SK-N-SH (cell line): Measurements from ENCODE around the gene PPID. TPM values are rescaled to one million over a fixed set of nuclear protein-coding genes. Genes with fewer than 3 reads are reported as not detected.
A peak's percentile ranks its signal among the peaks of the same experiment; 100 is the strongest.

Source experiments
- CTCF ChIA-PET: fragments of 300-600, 350-600 bp; formaldehyde crosslinking; extraction: SDS; loops from one replicate; lab custom pipeline; 2021; lab: Yijun Ruan, JAX
- POLR2A ChIA-PET: fragments of 350-600 bp; sonication (Branson Sonifier 250); formaldehyde crosslinking; extraction: SDS; loops from one replicate; lab custom pipeline; 2020; ENCODE audit warnings: antibody characterized with exemption, inconsistent platforms; lab: Yijun Ruan, JAX
- DNase-seq: peaks from one replicate; pipeline ENCODE4 v3.0.0; 2012
- H2AFZ ChIP-seq: fragments of 200-600 bp; sonication (generic); 2 replicates; pipeline ENCODE4 v1.8.1; 2016; ENCODE audit warnings: antibody characterized with exemption, mild to moderate bottlenecking, low read depth
- H3F3A ChIP-seq: fragments of 200-600 bp; sonication (generic); replicated peaks from 2 replicates; pipeline ENCODE3; 2016; ENCODE audit warnings: antibody characterized with exemption, mild to moderate bottlenecking; ENCODE audit not compliant: insufficient read depth
- H3K27ac ChIP-seq, 2 experiments: fragments of 200-500 bp in 1 of 2; fragments of 200-600 bp in 1 of 2; sonication (Bioruptor generic) in 1 of 2; sonication (generic), shearing (Covaris generic) in 1 of 2; 2 replicates each; pipeline versions ENCODE4 v1.5.1 to v1.6.1; 2014 to 2016; ENCODE audit warnings: low read depth in 2 of 2, inconsistent platforms in 1 of 2, low read length in 1 of 2, mild to moderate bottlenecking in 1 of 2, mixed read lengths in 1 of 2
- H3K27me3 ChIP-seq: fragments of 200-600 bp; sonication (generic), shearing (Covaris generic); 2 replicates; pipeline ENCODE4 v1.6.1; 2016; ENCODE audit warnings: mixed run types; ENCODE audit not compliant: insufficient read depth
- H3K36me3 ChIP-seq, 2 experiments: fragments of 200-500 bp in 1 of 2; fragments of 200-600 bp in 1 of 2; sonication (Bioruptor generic) in 1 of 2; sonication (generic) in 1 of 2; replicated peaks in 1 of 2; 2 replicates each; pipeline versions ENCODE3 to v1.5.1; 2014 to 2016; ENCODE audit warnings: low read length in 1 of 2, mild to moderate bottlenecking in 1 of 2; ENCODE audit not compliant: insufficient read depth in 2 of 2, control insufficient read depth in 1 of 2
- H3K4me1 ChIP-seq, 2 experiments: fragments of 200-500 bp in 1 of 2; fragments of 200-600 bp in 1 of 2; sonication (Bioruptor generic) in 1 of 2; sonication (generic), shearing (Covaris generic) in 1 of 2; 2 replicates each; pipeline versions ENCODE4 v1.5.1 to v1.6.1; 2014 to 2016; ENCODE audit warnings: low read depth in 1 of 2, low read length in 1 of 2, mixed run types in 1 of 2; ENCODE audit not compliant: insufficient read depth in 2 of 2, control insufficient read depth in 1 of 2
- H3K4me2 ChIP-seq: fragments of 200-600 bp; sonication (generic), shearing (Covaris generic); 2 replicates; pipeline ENCODE4 v1.6.1; 2017; ENCODE audit warnings: mixed run types
- H3K4me3 ChIP-seq, 2 experiments: fragments of 200-500 bp in 1 of 2; fragments of 200-600 bp in 1 of 2; sonication (Bioruptor generic) in 1 of 2; sonication (generic), shearing (Covaris generic) in 1 of 2; 2 replicates each; pipeline versions ENCODE4 v1.5.1 to v1.8.1; 2014 to 2016; ENCODE audit warnings: low read depth in 2 of 2, inconsistent platforms in 1 of 2, low read length in 1 of 2, mild to moderate bottlenecking in 1 of 2, mixed read lengths in 1 of 2, moderate library complexity in 1 of 2
- H3K79me2 ChIP-seq: fragments of 200-600 bp; sonication (generic); 2 replicates; pipeline ENCODE4 v1.8.1; 2017; ENCODE audit warnings: mild to moderate bottlenecking; ENCODE audit not compliant: insufficient read depth
- H3K9ac ChIP-seq: fragments of 200-600 bp; sonication (generic); 2 replicates; pipeline ENCODE4 v1.6.1; 2017; ENCODE audit warnings: mixed run types
- H3K9me2 ChIP-seq: fragments of 200-600 bp; sonication (generic); 2 replicates; pipeline ENCODE4 v1.6.1; 2017; ENCODE audit warnings: mixed run types
- H3K9me3 ChIP-seq: fragments of 200-600 bp; sonication (generic); 2 replicates; pipeline ENCODE4 v1.6.1; 2017; ENCODE audit warnings: mixed run types, mild to moderate bottlenecking, moderate library complexity
- H4K20me1 ChIP-seq: fragments of 200-600 bp; sonication (generic); 2 replicates; pipeline ENCODE4 v1.6.1; 2017; ENCODE audit warnings: mild to moderate bottlenecking, mixed run types; ENCODE audit not compliant: insufficient read depth
- CTCF ChIP-seq: fragments of 200-600 bp; sonication (generic); IDR thresholded peaks from 2 replicates; pipeline ENCODE4 v1.6.1; 2017; ENCODE audit warnings: antibody characterized with exemption, mild to moderate bottlenecking, moderate library complexity
- EP300 ChIP-seq, 2 experiments: IDR thresholded peaks; 2 replicates each; pipeline versions ENCODE4 v1.4.0 to v1.6.1; 2012; ENCODE audit warnings: borderline replicate concordance in 1 of 2, low read depth in 1 of 2, low read length in 1 of 2
- FOSL2 ChIP-seq: IDR thresholded peaks from 2 replicates; pipeline ENCODE4 v1.4.0; 2012; ENCODE audit warnings: low read depth, mild to moderate bottlenecking, moderate library complexity, borderline replicate concordance
- MAX ChIP-seq: IDR thresholded peaks from 2 replicates; pipeline ENCODE4 v1.4.0; 2012; ENCODE audit warnings: low read depth
- NRF1 ChIP-seq: IDR thresholded peaks from 2 replicates; pipeline ENCODE4 v1.6.1; 2012; ENCODE audit warnings: low read depth, mild to moderate bottlenecking, low read length
- RAD21 ChIP-seq: IDR thresholded peaks from 2 replicates; pipeline ENCODE4 v1.6.1; 2012; ENCODE audit warnings: mild to moderate bottlenecking, low read length
- SIN3A ChIP-seq: IDR thresholded peaks from 2 replicates; pipeline ENCODE4 v1.6.1; 2012; ENCODE audit warnings: low read depth, mild to moderate bottlenecking, low read length, moderate library complexity, borderline replicate concordance
- SMC3 ChIP-seq: IDR thresholded peaks from 2 replicates; pipeline ENCODE4 v1.6.1; 2012; ENCODE audit warnings: low read depth, low read length, improper control_type of control experiment
- TAF1 ChIP-seq: IDR thresholded peaks from 2 replicates; pipeline ENCODE4 v1.6.1; 2012; ENCODE audit warnings: low read depth, mild to moderate bottlenecking, low read length, moderate library complexity, borderline replicate concordance
- TCF12 ChIP-seq: IDR thresholded peaks from 2 replicates; pipeline ENCODE4 v1.4.0; 2012
- YY1 ChIP-seq: IDR thresholded peaks from 2 replicates; pipeline ENCODE4 v1.4.0; 2012; ENCODE audit warnings: low read depth, mild to moderate bottlenecking
- ZBTB33 ChIP-seq: IDR thresholded peaks from 2 replicates; pipeline ENCODE4 v1.4.0; 2012; ENCODE audit warnings: low read depth, borderline replicate concordance
- WGBS: methylation state at CpG from one replicate; pipeline ENCODE4 v1.1.6; 2017; ENCODE audit warnings: low lambda C conversion rate; 5-methylcytosine and 5-hydroxymethylcytosine counted together
- polyA plus RNA-seq, 3 experiments: library from polyadenylated mRNA; depleted of rRNA; stranded (reverse); fragments of >200 nt; gene quantifications; 2 replicates each; pipeline ENCODE4 v1.2.3, GENCODE V29; 2012
- TF ChIP-seq, protein P1 (sequence below): IDR thresholded peaks from 2 replicates; pipeline ENCODE4; 2012

PPID gene
- polyA plus RNA-seq, 1 of the 3 experiments (the other 2 are of a cell fraction): 20.2 TPM

- H3K4me1 ChIP-seq: no peaks in the 10 kb centered on the region
- H3K27me3 ChIP-seq: no peaks in the 10 kb centered on the region
- H3K9me3 ChIP-seq: no peaks in the 10 kb centered on the region
- H4K20me1 ChIP-seq: no peaks in the 10 kb centered on the region
- H3K4me3 ChIP-seq: no peak overlapping the region
- H3K9ac ChIP-seq: no peak overlapping the region
- WGBS: 93% methylated on average over 1 of the region's 1 CpG
- no peaks in the 10 kb centered on the region for H3K9me2 ChIP-seq
- no peak overlapping the region for H3K27ac ChIP-seq
- H3K79me2 ChIP-seq: no peaks in the 10 kb centered on the region
- H2AFZ ChIP-seq: no peak overlapping the region
- DNase-seq: no peak
- ChIA-PET CTCF (interaction anchor here (0.6 to 1.2 kb wide), 4 partner anchors 40 to 948 kb away, joined by 3 to 6 read pairs (median 3); no protein-coding TSS in a partner anchor), POLR2A (no interaction called here)
- H3F3A ChIP-seq: peaks cover 4% of the 10 kb centered on the region
- TF ChIP-seq SIN3A: no peak
- TF ChIP-seq CTCF: peak; percentile 44
- TF ChIP-seq TCF12: no peak
- peak; percentile 42 for TF ChIP-seq RAD21
- peaks cover 63 to 87% of the 10 kb centered on the region in 2 experiments for H3K36me3 ChIP-seq
- no peak overlapping the region for H3K4me2 ChIP-seq
Observed at GRCh38 chr4:158710814-158711213, 12.4 kb downstream of the PPID start.

DNA sequence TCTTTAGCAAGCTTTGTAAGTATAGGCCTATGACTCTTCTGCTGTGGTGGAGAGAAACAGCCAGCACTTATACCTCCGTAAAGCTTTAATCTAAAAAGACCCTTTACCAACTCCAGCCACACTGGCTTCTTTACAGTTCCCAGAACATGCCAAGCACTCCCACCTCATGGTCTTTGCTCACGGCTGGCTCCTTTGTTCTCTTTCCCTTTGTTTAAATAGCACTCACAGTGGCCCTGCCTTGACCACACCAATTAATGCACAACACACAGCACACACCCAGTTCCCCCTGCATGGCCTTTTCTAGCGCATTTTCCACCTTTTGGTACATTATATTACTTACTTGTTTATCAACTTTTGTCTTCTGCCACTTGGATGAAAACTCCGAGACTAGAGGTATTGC, 18.9 kb downstream of the PPID start:
- Histone ChIP-seq H3K4me1 (no peaks in the 10 kb centered on the region), H2AFZ (no peak overlapping the region), H3K36me3 (peaks cover 23 to 32% of the 10 kb centered on the region in 2 experiments), H3K9me3 (no peaks in the 10 kb centered on the region), H4K20me1 (no peaks in the 10 kb centered on the region), H3F3A (peaks cover 4% of the 10 kb centered on the region), H3K9ac (no peak overlapping the region), H3K79me2 (no peaks in the 10 kb centered on the region), H3K27ac (no peak overlapping the region), H3K9me2 (no peaks in the 10 kb centered on the region), H3K27me3 (no peaks in the 10 kb centered on the region), H3K4me3 (no peak overlapping the region), H3K4me2 (no peak overlapping the region)
- no peak for DNase-seq
- 95% methylated on average over 4 of the region's 4 CpGs for WGBS
- ChIA-PET POLR2A (no interaction called here), CTCF (interaction anchor here (1.1 kb wide), 1 partner anchor 30 kb away, joined by 3 read pairs; no protein-coding TSS in a partner anchor)
- no peak for TF ChIP-seq NRF1
- no peak for TF ChIP-seq ZBTB33
- no peak for TF ChIP-seq RAD21
- TF ChIP-seq YY1: no peak
- TF ChIP-seq TAF1: no peak
- TF ChIP-seq, protein P1, sequence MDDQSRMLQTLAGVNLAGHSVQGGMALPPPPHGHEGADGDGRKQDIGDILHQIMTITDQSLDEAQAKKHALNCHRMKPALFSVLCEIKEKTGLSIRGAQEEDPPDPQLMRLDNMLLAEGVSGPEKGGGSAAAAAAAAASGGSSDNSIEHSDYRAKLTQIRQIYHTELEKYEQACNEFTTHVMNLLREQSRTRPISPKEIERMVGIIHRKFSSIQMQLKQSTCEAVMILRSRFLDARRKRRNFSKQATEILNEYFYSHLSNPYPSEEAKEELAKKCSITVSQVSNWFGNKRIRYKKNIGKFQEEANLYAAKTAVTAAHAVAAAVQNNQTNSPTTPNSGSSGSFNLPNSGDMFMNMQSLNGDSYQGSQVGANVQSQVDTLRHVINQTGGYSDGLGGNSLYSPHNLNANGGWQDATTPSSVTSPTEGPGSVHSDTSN: no peak
- no peak for TF ChIP-seq FOSL2
- no peak for TF ChIP-seq CTCF
- TF ChIP-seq MAX: no peak
- no peak for TF ChIP-seq EP300 (IDR thresholded peaks at IDR 0.05; ENCODE audit: borderline replicate concordance in 1 of 2, low read depth in 1 of 2, low read length in 1 of 2)
- TF ChIP-seq SMC3: no peak
